Epithelial cell of proximal tubule (primary cell): ENCODE results near the gene ZDHHC3. TPM values are rescaled to one million over a fixed set of nuclear protein-coding genes. Genes with fewer than 3 reads are reported as not detected.

Source experiments
- DNase-seq: peaks from one replicate; pipeline ENCODE4 v3.0.0-alpha.2; 2011; ENCODE audit warnings: low read depth
- H3K4me3 ChIP-seq: 2 replicates; pipeline ENCODE4 v1.5.1; 2011; ENCODE audit warnings: low read depth, mild to moderate bottlenecking, low read length
- total RNA-seq: library from RNA; depleted of rRNA; stranded (reverse); fragments of >200 nt; gene quantifications from 2 replicates; pipeline ENCODE4 v1.2.3, GENCODE V29; 2015
- TF ChIP-seq, protein P1 (sequence below): conservative IDR thresholded peaks from 2 replicates; pipeline ENCODE4 v1.5.1; 2012; ENCODE audit warnings: low read depth, mild to moderate bottlenecking, low read length

ZDHHC3 gene
- total RNA-seq, 1 donor from 2014 or later: 38.9 TPM

DNA sequence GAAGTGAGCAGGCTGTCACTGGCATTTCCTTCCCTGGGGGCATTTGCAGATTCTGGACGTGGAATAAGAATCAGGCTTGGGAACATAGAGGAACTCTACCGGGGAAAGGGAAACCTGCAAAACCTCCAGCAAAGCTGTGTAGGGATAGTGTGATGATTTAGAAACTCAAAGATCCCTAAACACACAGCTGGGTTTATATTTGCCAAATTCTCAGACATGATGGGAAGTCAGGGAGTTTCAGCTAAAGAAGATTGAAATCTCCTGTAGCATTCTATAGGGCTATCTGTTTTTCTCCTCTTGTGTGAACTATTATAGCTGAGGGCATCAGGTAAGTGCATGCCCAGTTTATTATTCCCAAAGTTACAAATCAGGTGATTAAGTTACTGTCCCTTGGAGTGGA, 40.9 kb upstream of the ZDHHC3 start:
- TF ChIP-seq, protein P1, sequence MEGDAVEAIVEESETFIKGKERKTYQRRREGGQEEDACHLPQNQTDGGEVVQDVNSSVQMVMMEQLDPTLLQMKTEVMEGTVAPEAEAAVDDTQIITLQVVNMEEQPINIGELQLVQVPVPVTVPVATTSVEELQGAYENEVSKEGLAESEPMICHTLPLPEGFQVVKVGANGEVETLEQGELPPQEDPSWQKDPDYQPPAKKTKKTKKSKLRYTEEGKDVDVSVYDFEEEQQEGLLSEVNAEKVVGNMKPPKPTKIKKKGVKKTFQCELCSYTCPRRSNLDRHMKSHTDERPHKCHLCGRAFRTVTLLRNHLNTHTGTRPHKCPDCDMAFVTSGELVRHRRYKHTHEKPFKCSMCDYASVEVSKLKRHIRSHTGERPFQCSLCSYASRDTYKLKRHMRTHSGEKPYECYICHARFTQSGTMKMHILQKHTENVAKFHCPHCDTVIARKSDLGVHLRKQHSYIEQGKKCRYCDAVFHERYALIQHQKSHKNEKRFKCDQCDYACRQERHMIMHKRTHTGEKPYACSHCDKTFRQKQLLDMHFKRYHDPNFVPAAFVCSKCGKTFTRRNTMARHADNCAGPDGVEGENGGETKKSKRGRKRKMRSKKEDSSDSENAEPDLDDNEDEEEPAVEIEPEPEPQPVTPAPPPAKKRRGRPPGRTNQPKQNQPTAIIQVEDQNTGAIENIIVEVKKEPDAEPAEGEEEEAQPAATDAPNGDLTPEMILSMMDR: no peak
- DNase-seq: no peak
- H3K4me3 ChIP-seq: no peak overlapping the region

DNA sequence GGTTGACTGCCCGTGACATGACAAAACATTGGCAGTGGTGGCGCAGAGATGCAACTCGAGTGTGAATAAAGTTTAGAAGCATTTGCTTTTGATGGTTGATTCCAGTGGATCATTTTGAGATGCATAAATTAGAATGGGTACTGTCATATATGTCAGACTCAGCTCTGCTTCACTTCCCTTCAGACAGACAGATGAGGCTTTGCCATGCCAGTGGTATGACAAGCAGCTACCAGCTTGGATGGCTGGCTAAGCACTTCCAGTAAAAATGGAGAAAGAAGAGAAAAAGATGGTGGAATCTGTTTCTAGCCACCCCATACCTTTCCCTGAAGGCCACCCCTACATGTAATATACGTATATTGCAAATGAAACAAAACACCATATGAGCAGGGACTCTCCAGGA, 36.6 kb upstream of the ZDHHC3 start:
- H3K4me3 ChIP-seq: no peak overlapping the region
- DNase-seq: no peak
- TF ChIP-seq, protein P1: no peak

DNA sequence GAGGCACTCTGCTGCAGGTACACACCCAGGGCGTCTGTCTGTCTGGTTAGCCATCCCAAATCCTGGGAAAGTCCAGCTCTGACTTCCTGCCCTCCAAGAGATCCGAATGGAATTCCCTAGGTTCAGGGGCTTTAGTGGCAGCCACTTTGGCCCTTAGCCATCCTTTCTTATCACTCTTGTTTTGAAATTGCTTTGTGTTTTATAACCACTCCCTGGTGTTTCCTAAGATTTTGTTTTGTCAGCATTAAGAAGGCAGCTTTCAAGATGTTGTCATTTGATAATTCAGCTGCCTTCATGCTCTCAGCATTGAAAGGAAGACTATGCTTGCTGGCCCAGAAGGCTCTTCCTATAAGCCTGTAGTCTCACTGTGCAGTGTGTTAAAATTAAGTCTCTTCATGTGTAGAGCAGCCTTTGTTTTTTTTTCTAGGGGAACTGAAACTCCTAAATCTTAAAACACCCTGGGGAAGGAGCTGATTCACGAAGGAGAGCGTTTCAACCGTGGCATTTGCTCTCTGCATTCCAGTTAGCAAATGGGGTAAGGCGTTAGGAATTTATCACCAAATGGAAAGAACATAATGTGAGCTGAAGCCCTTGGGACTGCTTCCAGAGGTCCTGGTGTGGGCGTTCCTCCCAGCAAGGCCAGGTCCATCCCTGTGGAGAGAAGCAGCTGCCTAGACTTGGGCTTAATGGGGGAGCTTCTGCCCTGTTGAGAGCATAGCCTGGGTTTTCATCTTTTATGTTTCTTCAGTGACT, 36.0 kb upstream of the ZDHHC3 start:
- H3K4me3 ChIP-seq: no peak overlapping the region
- TF ChIP-seq, protein P1: no peak
- DNase-seq: peak; percentile 72

DNA sequence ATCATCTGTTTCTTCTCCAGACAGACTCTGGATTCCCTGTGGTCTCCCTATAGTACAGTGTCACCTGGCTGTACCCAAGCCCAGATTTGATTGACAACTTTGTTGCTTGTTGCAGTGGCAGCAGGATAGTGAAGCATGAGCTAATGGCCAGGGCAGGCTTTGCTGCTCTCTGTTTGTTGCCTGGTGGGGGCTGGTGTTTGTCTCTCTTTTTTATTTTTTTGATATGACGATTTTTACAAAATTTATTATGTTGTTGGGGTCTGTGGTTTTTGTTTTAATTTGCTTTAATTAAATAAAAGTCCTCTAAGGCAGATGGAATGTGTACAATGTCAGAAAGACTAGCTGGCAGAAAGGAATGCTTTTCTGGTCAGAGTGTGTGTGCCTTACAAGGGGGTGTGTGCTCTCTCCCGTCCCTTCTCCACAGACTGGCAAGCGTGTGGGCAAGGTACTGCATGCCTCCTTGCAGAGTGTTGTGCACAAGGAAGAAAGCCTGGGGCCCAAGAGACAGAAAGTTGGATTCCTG, 34.9 kb upstream of the ZDHHC3 start:
- H3K4me3 ChIP-seq: no peak overlapping the region
- TF ChIP-seq, protein P1: no peak
- DNase-seq: peak; percentile 75

DNA sequence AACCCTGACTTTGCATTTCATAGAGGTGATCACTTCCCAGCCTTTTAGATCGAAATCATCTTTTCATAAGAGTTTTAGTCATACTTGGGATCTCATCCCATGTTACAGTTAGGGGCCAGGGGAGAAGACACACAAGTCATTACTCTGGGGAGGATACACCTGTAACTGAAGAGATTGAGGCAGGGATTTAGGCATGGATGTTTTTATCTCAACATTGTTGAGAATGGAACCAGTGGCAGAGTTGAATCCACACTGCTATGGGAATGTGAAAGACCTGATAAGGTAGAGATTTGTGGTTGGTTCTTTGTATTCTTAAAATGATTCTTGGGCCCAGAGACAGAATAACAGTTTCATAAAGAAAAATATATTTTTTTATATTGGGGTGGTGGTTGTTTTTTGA, 33.9 kb upstream of the ZDHHC3 start:
- DNase-seq: no peak
- no peak overlapping the region for H3K4me3 ChIP-seq
- TF ChIP-seq, protein P1: no peak

DNA sequence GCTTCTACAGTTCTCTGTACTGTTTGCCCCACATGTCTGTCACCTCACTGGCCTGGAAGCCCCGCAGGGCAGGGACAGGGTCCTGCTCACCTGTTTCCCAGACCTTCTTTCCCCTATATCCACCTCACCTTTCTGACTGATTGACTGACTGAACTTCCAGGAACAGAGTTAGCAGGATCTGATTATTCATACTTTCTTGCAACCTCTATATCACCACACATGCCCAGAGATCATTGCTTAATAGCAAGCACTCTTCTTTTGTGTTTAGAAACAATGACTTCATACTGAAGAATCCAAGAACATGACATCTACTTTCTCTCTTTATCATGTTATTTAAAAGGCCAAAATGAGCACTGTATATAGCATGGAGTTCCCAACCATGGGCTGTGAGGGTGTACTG, 32.1 kb upstream of the ZDHHC3 start:
- no peak overlapping the region for H3K4me3 ChIP-seq
- TF ChIP-seq, protein P1: no peak
- no peak for DNase-seq

DNA sequence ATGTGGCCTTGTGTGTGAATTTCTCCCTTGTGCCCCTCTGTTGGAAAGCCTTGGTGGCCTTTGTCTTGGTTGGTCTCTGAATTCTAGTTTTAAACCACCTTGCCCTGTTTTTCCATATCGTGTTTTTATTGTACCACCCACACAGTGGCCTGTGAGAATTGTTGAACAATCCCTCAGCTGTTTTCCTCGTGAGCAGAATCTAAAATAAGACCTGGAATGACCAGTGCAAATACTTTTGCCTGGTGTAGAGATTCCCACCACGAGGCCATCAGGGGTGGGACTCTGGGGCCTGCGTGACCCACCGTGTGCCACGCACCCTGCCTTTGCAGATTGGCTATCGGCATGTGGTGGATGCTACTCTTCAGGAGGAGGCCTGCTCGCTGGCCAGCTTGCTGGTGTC, 31.1 kb upstream of the ZDHHC3 start:
- H3K4me3 ChIP-seq: no peak overlapping the region
- TF ChIP-seq, protein P1: no peak
- DNase-seq: no peak
